GM12874 (cell line): ENCODE results near the gene UBL4B.

ENCODE experiments used
- CTCF ChIP-seq: IDR thresholded peaks from 2 replicates; pipeline ENCODE4 v1.5.1; 2011; ENCODE audit warnings: low read depth, mild to moderate bottlenecking, control low read depth, low read length, moderate library complexity; ENCODE audit not compliant: insufficient read depth

UBL4B gene

GRCh38 chr1:110088739-110089316 lies 23.4 kb upstream of the UBL4B start:
- no peak for TF ChIP-seq CTCF

- no peak for TF ChIP-seq CTCF
Measured at GRCh38 chr1:110089561-110090275, 22.5 kb upstream of the UBL4B start.

- no peak for TF ChIP-seq CTCF
Measured at GRCh38 chr1:110091381-110091780, 20.9 kb upstream of the UBL4B start.

- TF ChIP-seq CTCF, result no peak
Measured at GRCh38 chr1:110091791-110092190, 20.5 kb upstream of the UBL4B start.

GRCh38 chr1:110092991-110093390 lies 19.3 kb upstream of the UBL4B start:
- TF ChIP-seq CTCF, result no peak

- no peak for TF ChIP-seq CTCF
Measured at GRCh38 chr1:110094931-110095654, 17.1 kb upstream of the UBL4B start.

- no peak for TF ChIP-seq CTCF
Measured at GRCh38 chr1:110097507-110098221, 14.6 kb upstream of the UBL4B start.
